Inflammatory macrophage (primary cell): ENCODE measurements around the gene UBE2V1.
"Not testable (repeated sequence)": the region's sequence is repeated elsewhere in the genome, so short reads cannot be mapped to it uniquely, and the experiment has no call there.

Experiments used
- DNase-seq, 2 donors: peaks; one replicate each; pipeline ENCODE4 v3.0.0-alpha.2; 2020 to 2022
- total RNA-seq, 18 experiments: gene quantifications; one replicate each; lab custom pipeline; 2026; ENCODE audit warnings: mixed read lengths in 6 of 18, inconsistent platforms in 2 of 18; lab: John Stamatoyannopoulos, UW

Gene UBE2V1
- 1.6 to 7.4 (median 3.2) reads per million in 18 experiments for total RNA-seq

DNA sequence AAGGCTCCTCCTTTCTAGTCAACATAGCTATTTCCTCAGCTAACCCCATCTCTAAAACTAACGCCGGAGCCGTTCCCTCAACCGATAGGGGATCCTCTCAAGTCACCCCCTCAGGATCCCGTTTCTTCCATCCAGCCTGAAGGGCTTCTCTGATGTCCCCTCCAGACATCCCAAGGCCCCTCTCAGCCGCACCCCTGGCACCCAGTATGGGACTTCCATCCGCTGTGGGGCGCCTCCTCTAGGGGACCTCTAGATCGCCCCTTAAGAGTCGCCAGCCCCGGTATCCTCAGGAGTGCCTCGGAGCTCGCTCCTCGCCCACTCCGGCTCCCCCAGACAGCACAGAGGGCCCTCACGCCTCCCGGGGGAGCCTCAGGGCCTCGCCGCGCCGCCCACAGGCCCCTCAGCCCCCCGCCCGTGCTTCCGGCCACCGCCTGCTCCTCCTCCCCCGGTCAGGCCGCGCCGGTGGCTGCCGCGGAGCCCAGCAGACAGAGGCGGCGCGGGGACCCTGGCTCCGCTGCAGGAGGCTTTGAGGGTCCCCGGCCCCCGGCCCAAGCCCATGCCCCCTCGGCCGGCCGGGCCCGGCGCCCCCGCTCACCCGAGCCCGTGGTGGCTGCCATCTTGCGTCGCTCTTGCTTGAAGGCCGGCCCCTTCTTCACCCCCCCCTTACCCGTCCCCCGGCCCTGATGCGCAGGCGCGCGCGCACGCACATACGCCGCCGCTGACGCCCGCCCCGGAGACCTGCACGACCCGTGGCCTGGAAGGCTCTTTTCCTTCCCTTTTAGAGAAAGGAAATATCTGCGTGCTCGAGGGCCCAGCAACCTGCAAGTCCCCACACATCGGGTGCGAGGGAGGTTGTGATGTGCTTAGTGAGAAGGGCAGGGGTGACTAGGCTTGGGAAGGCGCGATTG, at the start of gene UBE2V1:
TSS of gene UBE2V1 (minus strand) at position 639 of the 908 bp plus-strand sequence. CDS start at position 617, 22 bp downstream.
- peak; percentile 92 to 96 for DNase-seq

- not testable (repeated sequence) for DNase-seq
Observed at GRCh38 chr20:50161494-50161893, 48.5 kb upstream of the UBE2V1 start.

GRCh38 chr20:50153500-50154377, 40.8 kb upstream of the UBE2V1 start, which contains the start of gene PEDS1:
Gene PEDS1 (minus strand): TSS chr20:50153723. CDS start chr20:50153637, 86 bp downstream.
- DNase-seq = peak; percentile 92 to 97

- no peak for DNase-seq
Observed at GRCh38 chr20:50153153-50153499, 40.2 kb upstream of the UBE2V1 start.

GRCh38 chr20:50152394-50153152, 39.6 kb upstream of the UBE2V1 start:
- DNase-seq = peak in 1 of 2 donors; percentile 43

DNA sequence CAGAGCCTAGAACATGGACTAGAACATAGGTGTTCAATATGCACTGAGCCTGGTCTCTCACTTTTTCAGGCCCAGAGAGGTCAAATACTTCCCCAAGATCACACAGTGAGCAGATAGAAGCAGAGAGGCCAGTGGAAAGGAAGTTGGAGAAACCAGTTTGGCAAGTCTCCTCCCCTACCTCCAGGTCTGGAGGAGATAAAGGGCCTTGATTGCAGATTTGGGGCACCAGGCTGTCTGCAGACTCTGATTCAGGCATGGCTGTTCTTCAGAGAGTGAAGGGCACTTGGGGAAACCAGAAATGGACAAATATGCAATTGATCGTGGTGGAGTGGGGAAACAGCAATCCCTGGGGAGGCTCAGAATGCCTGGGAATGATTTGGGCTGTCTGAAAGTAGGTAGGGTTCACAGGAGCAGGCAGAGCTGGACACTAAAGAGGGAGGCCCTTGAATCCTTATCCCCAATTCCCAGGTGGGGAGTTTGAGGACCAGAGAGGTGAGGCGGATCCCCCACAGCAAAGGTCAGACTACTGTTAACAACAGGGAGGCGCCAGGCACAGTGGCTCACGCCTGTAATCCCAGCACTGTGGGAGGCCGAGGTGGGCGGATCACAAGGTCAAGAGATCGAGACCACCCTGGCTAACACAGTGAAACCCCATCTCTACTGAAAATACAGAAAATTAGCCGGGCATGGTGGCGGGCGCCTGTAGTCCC, 38.2 kb upstream of the UBE2V1 start:
- DNase-seq = no peak

GRCh38 chr20:50149481-50150254, 36.7 kb upstream of the UBE2V1 start:
- no peak for DNase-seq

DNA sequence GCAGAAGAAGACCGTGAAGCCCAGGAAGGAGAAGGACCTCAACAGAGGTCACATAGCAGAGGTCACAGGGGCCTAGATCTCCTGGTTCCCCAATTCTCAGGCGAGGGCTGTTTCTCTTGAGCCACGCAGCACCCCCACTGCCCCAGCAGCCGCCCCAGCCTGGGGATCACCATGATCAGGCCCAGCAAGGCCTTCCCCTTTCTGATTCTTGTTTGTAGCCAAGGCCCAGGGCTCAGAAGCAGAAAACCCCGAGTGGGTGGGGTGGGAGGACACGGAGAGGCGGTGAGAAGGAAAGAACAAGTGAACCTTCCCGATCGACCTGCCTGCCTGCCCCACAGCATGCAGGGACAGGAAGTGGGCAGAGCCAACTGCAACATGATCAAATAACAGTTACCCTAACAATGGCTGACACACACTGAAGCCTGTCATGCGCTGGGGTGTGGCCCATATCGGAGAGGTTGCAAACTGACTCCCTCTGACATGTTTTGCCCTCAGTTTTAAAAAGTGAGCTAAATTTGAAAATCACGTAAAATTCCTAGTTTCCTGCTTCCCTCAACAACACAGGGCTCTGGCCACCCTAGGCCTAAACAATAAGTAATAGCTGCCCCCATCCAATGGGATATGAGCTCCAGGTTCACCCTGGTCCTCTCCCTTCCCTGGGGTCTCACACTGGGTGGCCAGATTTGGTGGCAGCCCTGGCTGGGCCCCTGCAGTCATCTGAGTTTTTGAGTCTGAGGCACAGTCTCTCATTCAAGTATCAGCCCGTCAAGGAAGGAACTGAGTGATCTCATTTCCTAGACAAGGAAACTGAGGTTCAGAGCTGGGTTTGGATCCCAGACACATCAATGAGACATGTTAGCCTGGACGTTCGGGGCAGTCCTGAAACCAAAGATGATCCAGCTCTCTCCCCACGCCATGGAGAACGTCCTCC, 34.0 kb upstream of the UBE2V1 start:
- peak; percentile 89 to 93 for DNase-seq

DNA sequence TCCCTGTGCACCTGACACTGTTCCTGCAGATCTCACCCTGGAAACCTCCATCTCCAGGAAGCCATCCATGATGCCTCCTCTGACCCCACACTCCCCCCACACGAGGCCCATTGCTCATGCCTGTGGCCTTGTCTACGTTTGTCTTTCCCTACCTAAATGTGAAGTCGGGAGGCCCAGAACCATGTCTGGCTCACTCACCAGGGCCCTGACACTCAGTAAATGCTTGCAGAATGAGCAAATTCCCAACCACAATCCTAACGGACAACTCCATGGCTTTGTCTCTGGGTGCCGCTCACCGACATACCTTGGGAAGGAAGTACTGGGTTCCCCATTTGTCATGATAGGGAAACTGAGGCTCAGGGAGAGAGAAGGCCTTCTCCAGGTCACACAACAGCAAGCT, 33.3 kb upstream of the UBE2V1 start:
- no peak for DNase-seq

DNA sequence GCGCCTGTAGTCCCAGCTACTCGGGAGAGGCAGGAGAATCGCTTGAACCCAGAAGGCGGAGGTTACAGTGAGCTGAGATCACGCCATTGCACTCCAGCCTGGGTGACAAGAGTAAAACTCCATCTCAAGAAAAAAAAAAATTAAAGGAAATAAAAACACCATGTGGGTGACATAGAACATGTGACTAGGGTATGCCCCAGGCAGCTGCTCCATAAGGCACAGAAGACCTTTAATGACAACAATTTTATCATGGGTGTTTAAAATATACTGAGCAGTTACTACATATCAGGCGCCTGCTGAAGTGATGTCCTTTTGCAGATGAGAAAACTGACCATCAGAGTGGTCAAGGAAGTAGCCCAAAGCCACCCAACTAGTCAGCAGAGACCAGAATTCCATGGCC, 32.6 kb upstream of the UBE2V1 start:
- peak; percentile 28 to 38 for DNase-seq

DNA sequence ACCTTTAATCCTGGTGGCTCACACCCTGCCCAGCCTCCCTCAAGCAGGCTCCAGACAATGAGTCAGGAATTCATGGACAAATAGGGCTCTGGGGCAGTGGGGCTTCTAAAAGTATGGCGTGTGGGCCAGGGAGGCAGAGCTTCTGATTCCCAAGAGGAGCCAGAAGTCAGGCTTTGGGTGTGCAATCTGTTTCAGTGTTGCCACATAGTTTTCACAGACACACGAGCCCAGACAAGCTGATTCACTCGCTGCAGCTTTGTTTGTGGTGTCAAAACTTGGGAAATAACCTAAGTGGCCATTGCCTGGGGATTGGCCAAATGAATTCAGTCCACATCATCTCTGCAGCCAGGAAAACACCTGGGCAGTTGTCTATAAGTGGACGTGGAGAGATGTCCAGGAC, 31.4 kb upstream of the UBE2V1 start:
- peak; percentile 90 to 96 for DNase-seq

DNA sequence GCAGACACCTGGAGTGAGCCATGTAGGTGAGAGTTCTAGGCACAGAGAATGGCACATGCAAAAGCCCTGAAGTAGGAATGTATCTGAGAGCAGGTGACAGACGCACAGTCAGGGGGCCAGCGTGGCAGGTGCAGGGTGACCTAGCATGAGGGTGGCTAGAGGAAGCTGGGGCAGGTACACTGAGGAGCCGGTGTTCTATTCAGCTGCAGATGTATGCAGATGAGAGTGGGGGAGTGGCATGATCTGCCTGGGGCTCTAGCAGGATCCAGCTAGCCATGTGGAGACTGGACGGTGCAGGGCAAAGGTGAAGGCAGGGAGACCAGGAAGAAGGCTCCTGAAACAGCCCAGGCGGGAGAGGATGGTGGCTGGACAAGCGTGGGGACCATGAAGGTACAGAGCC, 29.9 kb upstream of the UBE2V1 start:
- DNase-seq = no peak

DNA sequence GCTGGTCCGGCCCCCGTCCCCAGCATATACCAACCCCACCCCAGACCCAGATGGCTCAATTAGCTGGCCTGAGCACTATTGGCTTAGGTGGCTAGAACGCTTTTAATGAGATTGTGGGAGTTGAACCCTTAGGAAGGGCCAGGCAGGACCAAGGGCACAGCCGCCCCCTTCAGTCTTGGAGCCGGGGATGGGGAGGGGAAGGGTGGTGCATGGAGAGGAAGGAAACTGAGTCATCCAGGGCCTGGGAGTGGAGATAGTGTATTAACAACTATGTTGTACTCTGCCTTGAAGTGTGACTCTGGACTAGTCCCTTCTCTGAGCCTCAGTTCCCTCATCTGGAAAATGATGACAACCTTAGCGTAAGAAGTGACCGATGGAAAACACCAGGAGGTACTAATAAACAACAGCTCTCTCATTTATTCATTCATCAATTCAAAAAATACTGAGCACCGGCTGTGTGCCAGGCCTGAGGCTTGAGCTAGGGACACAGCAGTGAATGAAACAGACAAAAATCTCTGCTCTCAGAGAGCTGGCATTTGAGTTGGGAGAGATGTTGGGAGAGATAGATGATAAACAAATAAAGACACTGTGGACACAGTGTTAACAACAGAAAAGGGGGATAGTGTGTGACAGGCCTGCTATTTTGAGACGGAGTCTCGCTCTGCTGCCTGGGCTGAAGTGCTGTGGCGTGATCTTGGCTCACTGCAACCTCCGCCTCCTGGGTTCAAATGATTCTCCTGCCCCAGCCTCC, 29.0 kb upstream of the UBE2V1 start:
- DNase-seq = no peak

GRCh38 chr20:50141018-50141675, 28.2 kb upstream of the UBE2V1 start:
- DNase-seq = no peak

GRCh38 chr20:50140339-50140859, 27.4 kb upstream of the UBE2V1 start:
- no peak for DNase-seq

DNA sequence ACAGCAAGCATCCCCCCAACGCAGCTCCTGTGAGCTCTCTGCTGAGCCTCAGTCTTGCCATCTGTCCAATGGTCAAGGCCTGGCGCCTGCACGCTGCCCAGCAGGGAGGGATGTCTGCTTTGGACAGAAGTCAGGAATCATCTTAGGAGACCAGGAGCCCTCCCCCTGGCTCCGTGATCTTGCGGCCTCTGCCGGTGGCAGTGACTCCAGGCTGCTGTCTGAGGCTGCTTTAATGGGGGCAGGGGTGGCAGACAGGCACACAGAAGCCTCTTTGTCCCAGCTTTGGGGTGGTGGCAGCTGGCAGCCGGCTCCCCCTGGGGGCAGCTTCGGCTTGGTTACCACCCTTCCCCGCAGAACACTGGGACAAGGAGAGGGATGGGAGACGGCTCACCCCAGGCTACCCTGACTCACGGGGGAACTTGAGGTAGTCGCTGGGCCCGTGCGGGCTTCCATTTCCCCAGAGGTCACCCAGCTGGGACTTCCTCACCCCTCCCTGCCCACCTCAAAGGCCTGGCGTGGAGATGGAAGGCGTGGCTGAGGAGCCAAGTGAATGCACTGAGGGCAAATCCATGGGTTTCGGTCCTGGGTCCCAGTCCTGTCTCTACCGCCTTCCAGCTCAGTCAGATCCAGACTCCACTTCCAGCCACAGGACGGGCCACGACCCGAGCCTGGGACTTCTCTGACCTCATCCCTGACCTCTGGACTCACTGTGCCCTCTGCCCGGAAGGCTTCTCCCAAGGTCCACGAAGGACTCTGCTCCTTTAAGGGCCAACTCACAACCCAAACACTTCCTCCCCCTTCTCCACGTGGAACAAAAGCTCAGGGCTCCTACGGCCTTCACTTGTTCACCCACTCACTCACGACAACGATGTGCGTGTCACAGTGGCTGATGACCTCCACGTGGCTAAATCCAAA, 25.8 kb upstream of the UBE2V1 start:
- DNase-seq = peak in 1 of 2 donors; percentile 59

DNA sequence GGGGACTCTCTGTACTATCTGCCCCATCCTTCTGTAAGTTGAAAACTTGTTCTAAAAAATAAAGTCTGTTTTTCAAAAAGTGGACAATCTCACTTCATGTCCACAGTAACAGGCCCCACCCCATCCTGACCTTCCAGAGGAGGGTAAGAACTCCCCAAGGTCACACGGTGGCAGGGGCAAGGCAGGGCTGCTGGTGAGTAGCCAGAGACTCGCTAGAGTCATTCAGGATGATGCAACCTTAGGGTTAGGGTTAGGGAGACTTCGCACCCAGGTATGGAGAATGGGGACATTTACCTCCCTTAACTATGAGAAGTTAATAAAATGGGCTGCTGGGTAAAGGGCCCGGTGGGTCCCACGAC, 25.1 kb upstream of the UBE2V1 start:
- DNase-seq = no peak
